Chondrocyte (in vitro differentiated cells): Measurements from ENCODE around the gene APBB2. TPM values are rescaled to one million over a fixed set of nuclear protein-coding genes. Genes with fewer than 3 reads are reported as not detected.

ENCODE experiments used
- DNase-seq: peaks from one replicate; pipeline ENCODE4 v3.0.0; 2021; ENCODE audit warnings: mixed read lengths, low spot score
- H3K27ac Mint-ChIP-seq: one replicate; pipeline ENCODE4 v1.8.0; 2021; ENCODE audit warnings: mild to moderate bottlenecking, moderate library complexity, mixed read lengths; ENCODE audit not compliant: unreplicated experiment
- H3K27me3 Mint-ChIP-seq: 2 replicates; pipeline ENCODE4 v1.8.0; 2021; ENCODE audit warnings: low read depth, mixed read lengths
- H3K36me3 Mint-ChIP-seq: 2 replicates; pipeline ENCODE4 v1.8.0; 2021; ENCODE audit warnings: low read depth, mixed read lengths
- H3K4me1 Mint-ChIP-seq: 2 replicates; pipeline ENCODE4 v1.8.0; 2021; ENCODE audit warnings: low read depth, mild to moderate bottlenecking, mixed read lengths
- H3K4me3 Mint-ChIP-seq: one replicate; pipeline ENCODE4 v1.8.0; 2021; ENCODE audit warnings: mild to moderate bottlenecking, moderate library complexity, mixed read lengths; ENCODE audit not compliant: unreplicated experiment
- H3K9me3 Mint-ChIP-seq: 2 replicates; pipeline ENCODE4 v1.8.0; 2021; ENCODE audit warnings: low read depth, mixed read lengths
- total RNA-seq: library from RNA; stranded (reverse); gene quantifications from 3 replicates; pipeline ENCODE4 v1.2.1, GENCODE V29; 2021
- TF ChIP-seq, protein P1 (sequence below): fragments of 200-600 bp; sonication (generic); IDR thresholded peaks from 2 replicates; pipeline ENCODE4 v1.5.0; 2021; ENCODE audit warnings: antibody characterized with exemption, mild to moderate bottlenecking, moderate library complexity

APBB2 gene
- total RNA-seq, 1 donor from 2014 or later, result 119 TPM

DNA sequence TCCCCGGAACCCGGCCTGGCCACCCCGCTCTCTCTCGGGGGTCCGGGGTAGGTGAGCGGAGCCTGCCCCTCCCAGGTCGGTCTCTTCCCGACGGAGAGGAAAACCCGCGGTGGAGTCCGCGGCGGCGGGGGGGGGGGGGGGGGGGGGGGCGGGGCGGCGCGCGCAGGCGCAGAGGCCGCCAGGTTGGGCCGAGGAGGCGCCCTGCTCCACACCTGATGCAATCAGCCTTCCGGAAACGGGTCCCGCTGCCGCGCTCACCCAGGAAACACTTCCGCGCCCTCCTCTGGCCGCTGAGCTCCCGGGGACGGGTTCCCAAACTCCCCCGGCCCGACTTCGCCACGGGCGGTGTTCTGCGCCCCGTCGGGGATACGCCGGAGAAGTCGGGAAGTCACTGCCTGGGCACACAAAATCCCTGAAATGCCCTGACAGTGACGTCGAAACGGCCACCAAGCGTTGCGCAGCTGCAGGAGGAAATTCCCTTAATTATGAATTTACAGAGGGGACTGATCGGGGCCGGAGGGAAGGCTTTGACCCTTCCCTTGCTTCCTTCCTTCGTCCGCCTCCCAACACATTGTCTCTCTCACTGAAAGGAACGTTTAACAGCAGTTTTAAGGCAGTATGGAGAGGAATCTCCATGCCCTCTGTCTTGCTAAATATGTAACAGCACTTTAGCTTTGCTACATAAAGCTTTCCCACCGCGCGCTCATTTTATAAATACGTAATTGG, 2.1 kb upstream of the APBB2 start:
- Mint-ChIP-seq H3K36me3 (no peaks in the 10 kb centered on the region), H3K27ac (peak overlapping the region; percentile 98), H3K4me1 (peaks cover 44% of the 10 kb centered on the region), H3K9me3 (no peaks in the 10 kb centered on the region), H3K27me3 (no peaks in the 10 kb centered on the region), H3K4me3 (peak overlapping the region; percentile 78)
- TF ChIP-seq, protein P1, sequence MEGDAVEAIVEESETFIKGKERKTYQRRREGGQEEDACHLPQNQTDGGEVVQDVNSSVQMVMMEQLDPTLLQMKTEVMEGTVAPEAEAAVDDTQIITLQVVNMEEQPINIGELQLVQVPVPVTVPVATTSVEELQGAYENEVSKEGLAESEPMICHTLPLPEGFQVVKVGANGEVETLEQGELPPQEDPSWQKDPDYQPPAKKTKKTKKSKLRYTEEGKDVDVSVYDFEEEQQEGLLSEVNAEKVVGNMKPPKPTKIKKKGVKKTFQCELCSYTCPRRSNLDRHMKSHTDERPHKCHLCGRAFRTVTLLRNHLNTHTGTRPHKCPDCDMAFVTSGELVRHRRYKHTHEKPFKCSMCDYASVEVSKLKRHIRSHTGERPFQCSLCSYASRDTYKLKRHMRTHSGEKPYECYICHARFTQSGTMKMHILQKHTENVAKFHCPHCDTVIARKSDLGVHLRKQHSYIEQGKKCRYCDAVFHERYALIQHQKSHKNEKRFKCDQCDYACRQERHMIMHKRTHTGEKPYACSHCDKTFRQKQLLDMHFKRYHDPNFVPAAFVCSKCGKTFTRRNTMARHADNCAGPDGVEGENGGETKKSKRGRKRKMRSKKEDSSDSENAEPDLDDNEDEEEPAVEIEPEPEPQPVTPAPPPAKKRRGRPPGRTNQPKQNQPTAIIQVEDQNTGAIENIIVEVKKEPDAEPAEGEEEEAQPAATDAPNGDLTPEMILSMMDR, result peak; percentile 79
- no peak for DNase-seq

DNA sequence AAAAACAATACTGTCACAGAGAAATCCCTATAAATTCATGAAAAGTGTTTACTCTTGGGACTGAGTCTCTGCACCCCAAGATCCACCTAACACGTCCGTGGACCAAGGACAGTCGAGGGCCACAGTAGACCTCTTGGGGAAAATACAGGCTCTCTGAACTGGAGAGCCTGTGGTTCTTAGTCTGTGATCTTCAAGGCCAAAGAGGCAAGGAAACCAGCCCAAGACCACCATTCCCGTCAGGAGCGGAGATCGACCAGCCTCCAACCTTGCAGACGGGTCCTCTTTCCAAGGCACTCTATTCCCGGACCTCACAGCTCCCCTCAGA, 1.6 kb upstream of the APBB2 start:
- Mint-ChIP-seq H3K27ac (peak overlapping the region; percentile 98), H3K4me3 (peak overlapping the region; percentile 78), H3K4me1 (peaks cover 44% of the 10 kb centered on the region), H3K27me3 (no peaks in the 10 kb centered on the region), H3K9me3 (no peaks in the 10 kb centered on the region), H3K36me3 (no peaks in the 10 kb centered on the region)
- DNase-seq, result no peak
- TF ChIP-seq, protein P1, result no peak

DNA sequence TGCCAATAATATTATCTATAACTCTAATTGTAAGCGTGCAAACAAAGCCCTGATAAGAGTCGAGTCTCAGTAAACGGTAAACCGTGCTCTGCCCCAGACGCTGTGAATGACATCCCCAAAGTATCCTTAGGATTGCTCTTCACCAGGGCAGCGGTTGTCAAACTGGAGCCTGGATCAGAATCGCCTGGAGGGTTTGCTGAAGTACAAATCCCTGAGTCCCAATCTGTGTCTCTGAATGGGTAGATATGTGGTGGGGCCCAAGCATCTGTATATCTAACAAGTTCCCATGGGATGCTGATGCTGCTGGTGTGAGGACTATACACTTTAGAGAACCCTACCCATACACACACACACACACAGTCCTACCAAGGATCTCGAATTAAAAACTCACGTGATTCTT, 813 bp upstream of the APBB2 start:
- H3K9me3 Mint-ChIP-seq, result no peaks in the 10 kb centered on the region
- no peak for DNase-seq
- TF ChIP-seq, protein P1, result no peak
- H3K27ac Mint-ChIP-seq, result peak overlapping the region; percentile 98
- peaks cover 49% of the 10 kb centered on the region for H3K4me1 Mint-ChIP-seq
- H3K4me3 Mint-ChIP-seq, result no peak overlapping the region
- no peaks in the 10 kb centered on the region for H3K36me3 Mint-ChIP-seq
- H3K27me3 Mint-ChIP-seq, result no peaks in the 10 kb centered on the region

DNA sequence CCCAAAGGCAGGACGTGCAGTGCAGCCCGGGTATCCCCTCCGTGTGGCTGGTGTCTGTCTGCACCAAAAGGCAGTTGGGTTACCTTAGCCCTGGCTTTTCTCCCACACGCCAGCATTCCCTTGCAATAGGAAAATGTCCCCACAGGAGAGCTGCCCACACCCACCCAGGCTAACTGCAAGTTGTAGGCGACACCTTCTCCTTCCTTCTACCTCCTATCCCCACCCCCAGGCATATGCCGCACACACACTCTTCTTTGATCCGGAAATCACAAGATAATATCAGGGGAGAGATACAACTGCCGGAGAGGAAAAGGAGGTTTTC, 444 bp upstream of the APBB2 start:
- H3K4me1 Mint-ChIP-seq, result peaks cover 53% of the 10 kb centered on the region
- H3K27ac Mint-ChIP-seq, result peak overlapping the region; percentile 98
- H3K9me3 Mint-ChIP-seq, result no peaks in the 10 kb centered on the region

DNA sequence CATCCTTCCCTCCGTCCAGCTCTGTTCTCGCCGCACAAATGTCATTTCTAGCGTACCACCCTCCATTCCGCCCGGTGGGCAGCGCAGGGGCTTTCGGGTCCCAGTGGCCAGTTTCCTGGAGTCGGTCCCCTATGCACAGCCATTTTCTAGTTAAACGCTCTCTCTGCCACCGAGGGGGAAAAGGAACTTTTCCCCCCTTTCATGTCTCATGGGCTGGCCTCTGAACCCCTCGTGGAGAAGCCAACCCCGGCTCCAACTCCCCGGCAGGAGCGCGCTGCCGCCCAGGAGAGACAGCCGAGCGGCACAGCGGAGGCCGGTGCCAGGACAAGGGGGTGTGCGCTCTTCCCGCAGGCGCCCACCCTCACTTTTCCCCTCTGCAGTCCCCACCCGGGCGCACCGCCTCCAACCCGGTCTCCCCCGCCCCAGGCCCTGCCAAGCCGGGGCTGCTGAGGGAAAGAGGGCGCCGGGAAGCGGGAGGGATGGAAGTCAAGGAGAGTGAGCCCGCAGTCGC, 662 bp downstream of the APBB2 start:
- peaks cover 64% of the 10 kb centered on the region for H3K4me1 Mint-ChIP-seq
- no peaks in the 10 kb centered on the region for H3K36me3 Mint-ChIP-seq

More for the DNA sequence above, 444 bp upstream of the APBB2 start:
- Mint-ChIP-seq H3K4me3 (no peak overlapping the region), H3K36me3 (no peaks in the 10 kb centered on the region), H3K27me3 (no peaks in the 10 kb centered on the region)
- TF ChIP-seq, protein P1, result peak; percentile 48
- DNase-seq, result no peak

More for the DNA sequence above, 662 bp downstream of the APBB2 start:
- Mint-ChIP-seq H3K9me3 (no peaks in the 10 kb centered on the region), H3K27ac (peak overlapping the region; percentile 93), H3K4me3 (peak overlapping the region; percentile 98), H3K27me3 (no peaks in the 10 kb centered on the region)
- TF ChIP-seq, protein P1, result no peak
- no peak for DNase-seq
